GM21529 (cell line): ENCODE data around the gene NTRK3.

Experiments used
- ATAC-seq: cut with Tn5 transposase; IDR thresholded peaks from one replicate; pipeline ENCODE4 v1.9.1; 2021; ENCODE audit not compliant: unreplicated experiment

Gene NTRK3

GRCh38 chr15:88187195-88187594, 69.3 kb downstream of the NTRK3 start:
- no peak for ATAC-seq

GRCh38 chr15:88185584-88185983, 71.0 kb downstream of the NTRK3 start:
- ATAC-seq: no peak

- no peak for ATAC-seq
Measured at GRCh38 chr15:88181613-88182012, 74.9 kb downstream of the NTRK3 start.

- ATAC-seq: peak; percentile 93
Measured at GRCh38 chr15:88179562-88179961, 77.0 kb downstream of the NTRK3 start.

GRCh38 chr15:88178631-88179030, 77.9 kb downstream of the NTRK3 start:
- ATAC-seq: peak; percentile 55

- ATAC-seq: no peak
Measured at GRCh38 chr15:88177451-88177850, 79.1 kb downstream of the NTRK3 start.

GRCh38 chr15:88174571-88174970, 82.0 kb downstream of the NTRK3 start:
- ATAC-seq: no peak

GRCh38 chr15:88166082-88166993, 90.2 kb downstream of the NTRK3 start:
- ATAC-seq: no peak

GRCh38 chr15:88161636-88162035, 94.9 kb downstream of the NTRK3 start:
- no peak for ATAC-seq

- ATAC-seq: no peak
Measured at GRCh38 chr15:88155310-88155709, 101.2 kb downstream of the NTRK3 start.

GRCh38 chr15:88152672-88153071, 103.9 kb downstream of the NTRK3 start:
- ATAC-seq: no peak

- ATAC-seq: no peak
Measured at GRCh38 chr15:88147760-88148159, 108.8 kb downstream of the NTRK3 start.

- no peak for ATAC-seq
Measured at GRCh38 chr15:88144921-88145653, 111.5 kb downstream of the NTRK3 start.

- no peak for ATAC-seq
Measured at GRCh38 chr15:88142121-88142520, 114.4 kb downstream of the NTRK3 start.

GRCh38 chr15:88141269-88141889, 115.2 kb downstream of the NTRK3 start:
- ATAC-seq: no peak

GRCh38 chr15:88140398-88140797, 116.1 kb downstream of the NTRK3 start:
- no peak for ATAC-seq

- ATAC-seq: no peak
Measured at GRCh38 chr15:88139936-88140335, 116.6 kb downstream of the NTRK3 start.

- no peak for ATAC-seq
Measured at GRCh38 chr15:88133795-88134194, 122.7 kb downstream of the NTRK3 start.

- ATAC-seq: no peak
Measured at GRCh38 chr15:88132499-88132898, 124.0 kb downstream of the NTRK3 start.

- ATAC-seq: no peak
Measured at GRCh38 chr15:88131937-88132336, 124.6 kb downstream of the NTRK3 start.

GRCh38 chr15:88127432-88127790, 129.1 kb downstream of the NTRK3 start:
- ATAC-seq: no peak
